GM23248 (cell line): ENCODE measurements around the gene HDGFL3. TPM values are rescaled to one million over a fixed set of nuclear protein-coding genes. Genes with fewer than 3 reads are reported as not detected.

Experiments used
- DNase-seq: peaks from one replicate; pipeline ENCODE4 v3.0.0-alpha.2; 2015
- H2AFZ ChIP-seq: fragments of 200-600 bp; sonication (generic); 2 replicates; pipeline ENCODE4 v1.6.1; 2016; ENCODE audit warnings: antibody characterized with exemption
- H3F3A ChIP-seq: fragments of 200-600 bp; sonication (generic); 2 replicates; pipeline ENCODE4 v1.6.1; 2016; ENCODE audit warnings: mild to moderate bottlenecking, antibody characterized with exemption, mixed run types; ENCODE audit not compliant: insufficient read depth
- H3K27ac ChIP-seq: fragments of 200-600 bp; sonication (generic); 2 replicates; pipeline ENCODE4 v1.5.1; 2016; ENCODE audit warnings: mild to moderate bottlenecking
- H3K27me3 ChIP-seq: fragments of 200-600 bp; sonication (generic); replicated peaks from 2 replicates; pipeline ENCODE4 v1.6.1; 2016; ENCODE audit warnings: mild to moderate bottlenecking; ENCODE audit not compliant: insufficient read depth
- H3K36me3 ChIP-seq: fragments of 200-600 bp; sonication (generic); 2 replicates; pipeline ENCODE4 v1.6.1; 2016; ENCODE audit warnings: low read depth, mild to moderate bottlenecking
- H3K4me1 ChIP-seq: fragments of 200-600 bp; sonication (generic); 2 replicates; pipeline ENCODE4 v1.6.1; 2016; ENCODE audit warnings: mild to moderate bottlenecking; ENCODE audit not compliant: insufficient read depth
- H3K4me2 ChIP-seq: fragments of 200-600 bp; sonication (generic); one replicate; pipeline ENCODE4 v1.6.1; 2016; ENCODE audit warnings: mild to moderate bottlenecking; ENCODE audit not compliant: unreplicated experiment
- H3K4me3 ChIP-seq: fragments of 200-600 bp; sonication (generic); 2 replicates; pipeline ENCODE4 v1.5.1; 2016; ENCODE audit warnings: mild to moderate bottlenecking
- H3K79me2 ChIP-seq: fragments of 200-600 bp; sonication (generic); 2 replicates; pipeline ENCODE4 v1.6.1; 2016; ENCODE audit warnings: mild to moderate bottlenecking; ENCODE audit not compliant: insufficient read depth
- H3K9ac ChIP-seq: fragments of 200-600 bp; sonication (generic); 2 replicates; pipeline ENCODE4 v1.6.1; 2016; ENCODE audit warnings: mild to moderate bottlenecking
- H3K9me2 ChIP-seq: fragments of 200-600 bp; sonication (generic); 2 replicates; pipeline ENCODE4 v1.6.1; 2016; ENCODE audit warnings: mixed run types, mild to moderate bottlenecking, moderate library complexity; ENCODE audit not compliant: insufficient read depth
- H3K9me3 ChIP-seq: fragments of 200-600 bp; sonication (generic); one replicate; pipeline ENCODE4 v1.6.1; 2017; ENCODE audit warnings: low read depth
- H4K20me1 ChIP-seq: fragments of 200-600 bp; sonication (generic); 2 replicates; pipeline ENCODE4 v1.6.0; 2016; ENCODE audit not compliant: insufficient read depth
- EZH2 ChIP-seq: fragments of 200-600 bp; sonication (generic); IDR thresholded peaks from 2 replicates; pipeline ENCODE4 v1.6.1; 2018; ENCODE audit warnings: antibody characterized with exemption, mild to moderate bottlenecking; ENCODE audit not compliant: insufficient read depth, poor library complexity, severe bottlenecking
- EZH2phosphoT487 ChIP-seq: fragments of 200-600 bp; sonication (generic); IDR thresholded peaks from 2 replicates; pipeline ENCODE4 v1.6.1; 2018; ENCODE audit warnings: antibody characterized with exemption, moderate library complexity, mild to moderate bottlenecking, low read depth; ENCODE audit not compliant: insufficient read depth
- WGBS, 2 experiments: methylation state at CpG; one replicate each; pipeline ENCODE4 v1.1.6; 2015 to 2017; ENCODE audit warnings: low lambda C conversion rate in 2 of 2, low coverage in 1 of 2; ENCODE audit errors: missing lambda C conversion rate in 2 of 2; 5-methylcytosine and 5-hydroxymethylcytosine counted together
- in situ Hi-C: fragments of 300-500 bp; cut with MboI; formaldehyde crosslinking; loops from 2 replicates; pipeline ENCODE4 v1.15.0; 2020
- polyA plus RNA-seq: library from polyadenylated mRNA; unstranded; fragments of >200 nt; fragmentation: Nextera tagmentation; extraction: Ambion mirVana; gene quantifications from 2 replicates; pipeline ENCODE4 v1.2.1, GENCODE V29; 2016
- total RNA-seq: library from RNA; depleted of rRNA; stranded (reverse); fragments of >200 nt; shearing (Covaris generic); gene quantifications from 2 replicates; pipeline ENCODE4 v1.2.3, GENCODE V29; 2014

HDGFL3 gene
- total and polyA plus RNA-seq, 2 experiments from 2014 or later: 16.2 to 25.0 TPM

- no peaks in the 10 kb centered on the region for H3K9me2 ChIP-seq
- no peak for TF ChIP-seq EZH2phosphoT487
- no peak for TF ChIP-seq EZH2
- DNase-seq: no peak
- 81 to 83% methylated on average over 4 of the region's 4 CpGs for WGBS, 2 experiments
- H3F3A ChIP-seq: no peaks in the 10 kb centered on the region
- no peak overlapping the region for H3K4me2 ChIP-seq
- H3K27me3 ChIP-seq: peaks cover 40% of the 10 kb centered on the region
- H3K4me3 ChIP-seq: no peak overlapping the region
- H4K20me1 ChIP-seq: no peaks in the 10 kb centered on the region
- no peak overlapping the region for H3K9ac ChIP-seq
- in situ Hi-C loops: no loop called here
- no peaks in the 10 kb centered on the region for H3K79me2 ChIP-seq
- H3K9me3 ChIP-seq: no peaks in the 10 kb centered on the region
- no peaks in the 10 kb centered on the region for H3K4me1 ChIP-seq
- H3K36me3 ChIP-seq: no peaks in the 10 kb centered on the region
- H2AFZ ChIP-seq: no peak overlapping the region
- H3K27ac ChIP-seq: no peak overlapping the region
Observed at GRCh38 chr15:83104141-83104540, 103.5 kb downstream of the HDGFL3 start.

DNA sequence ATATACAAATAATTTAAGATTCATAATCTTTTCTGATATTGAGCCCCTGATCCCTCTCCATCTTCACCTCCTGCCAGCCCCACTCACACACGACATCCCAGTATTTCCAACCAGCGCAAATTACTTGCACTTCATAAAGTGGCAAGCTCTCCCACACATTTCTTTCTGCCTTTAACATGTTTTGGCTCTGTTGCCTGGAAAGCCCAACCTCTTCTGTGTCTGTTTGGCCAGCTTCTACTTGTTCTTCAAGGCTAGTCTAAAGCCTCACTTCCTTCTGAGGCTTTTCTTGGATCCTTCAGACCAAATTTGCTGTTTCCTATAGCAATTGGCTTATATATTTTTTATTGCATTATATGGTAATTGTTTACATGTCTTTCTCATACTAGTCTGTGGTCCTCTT, 105.3 kb downstream of the HDGFL3 start:
- in situ Hi-C loops: no loop called here
- no peaks in the 10 kb centered on the region for H3K4me1 ChIP-seq
- H3K4me3 ChIP-seq: no peak overlapping the region
- no peak overlapping the region for H3K4me2 ChIP-seq
- no peak overlapping the region for H3K27ac ChIP-seq
- 25 to 29% methylated on average over 2 of the region's 2 CpGs for WGBS, 2 experiments
- H4K20me1 ChIP-seq: no peaks in the 10 kb centered on the region
- DNase-seq: no peak
- H3K9ac ChIP-seq: no peak overlapping the region
- H3K9me2 ChIP-seq: no peaks in the 10 kb centered on the region
- H2AFZ ChIP-seq: no peak overlapping the region
- H3K27me3 ChIP-seq: peaks cover 35% of the 10 kb centered on the region
- no peaks in the 10 kb centered on the region for H3K79me2 ChIP-seq
- no peaks in the 10 kb centered on the region for H3F3A ChIP-seq
- no peaks in the 10 kb centered on the region for H3K9me3 ChIP-seq
- TF ChIP-seq EZH2 (no peak), EZH2phosphoT487 (no peak)
- no peaks in the 10 kb centered on the region for H3K36me3 ChIP-seq

DNA sequence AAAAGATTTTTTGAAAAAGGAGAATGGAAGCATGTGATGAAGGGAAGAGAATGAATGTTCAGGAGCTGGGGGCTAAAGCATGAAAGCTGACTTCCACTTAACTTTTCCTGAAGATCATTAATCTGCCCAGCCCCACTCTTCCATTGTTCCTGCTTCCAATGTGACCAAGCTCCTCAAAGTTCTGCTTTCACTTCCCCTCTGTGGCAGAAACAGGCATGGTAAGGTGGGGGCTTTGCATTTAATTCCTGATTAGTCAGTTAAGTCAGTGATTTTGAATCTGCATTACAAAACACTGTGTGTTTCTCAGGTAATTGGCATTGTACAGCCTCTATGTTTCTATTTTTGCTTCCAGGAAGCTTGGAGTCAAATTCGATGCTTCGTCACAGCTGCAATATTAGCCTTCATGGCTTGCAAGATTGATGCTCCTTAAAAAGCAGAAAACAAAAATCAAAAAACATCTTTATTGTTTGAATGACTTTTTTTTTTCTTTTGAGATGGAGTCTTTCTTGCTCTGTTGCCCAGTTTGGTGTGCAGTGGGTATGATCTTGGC, 107.5 kb downstream of the HDGFL3 start:
- no peaks in the 10 kb centered on the region for H3K4me1 ChIP-seq
- H3K36me3 ChIP-seq: no peaks in the 10 kb centered on the region
- 2 to 9% methylated on average over 2 of the region's 2 CpGs for WGBS, 2 experiments
- no peak for DNase-seq
- no peak overlapping the region for H3K27ac ChIP-seq
- H3K9me2 ChIP-seq: no peaks in the 10 kb centered on the region
- H2AFZ ChIP-seq: no peak overlapping the region
- peaks cover 28% of the 10 kb centered on the region for H3K27me3 ChIP-seq
- in situ Hi-C loops: no loop called here
- TF ChIP-seq EZH2 (no peak), EZH2phosphoT487 (no peak)
- H4K20me1 ChIP-seq: no peaks in the 10 kb centered on the region
- no peaks in the 10 kb centered on the region for H3K9me3 ChIP-seq
- no peaks in the 10 kb centered on the region for H3F3A ChIP-seq
- H3K9ac ChIP-seq: no peak overlapping the region
- no peak overlapping the region for H3K4me3 ChIP-seq
- no peak overlapping the region for H3K4me2 ChIP-seq
- no peaks in the 10 kb centered on the region for H3K79me2 ChIP-seq

DNA sequence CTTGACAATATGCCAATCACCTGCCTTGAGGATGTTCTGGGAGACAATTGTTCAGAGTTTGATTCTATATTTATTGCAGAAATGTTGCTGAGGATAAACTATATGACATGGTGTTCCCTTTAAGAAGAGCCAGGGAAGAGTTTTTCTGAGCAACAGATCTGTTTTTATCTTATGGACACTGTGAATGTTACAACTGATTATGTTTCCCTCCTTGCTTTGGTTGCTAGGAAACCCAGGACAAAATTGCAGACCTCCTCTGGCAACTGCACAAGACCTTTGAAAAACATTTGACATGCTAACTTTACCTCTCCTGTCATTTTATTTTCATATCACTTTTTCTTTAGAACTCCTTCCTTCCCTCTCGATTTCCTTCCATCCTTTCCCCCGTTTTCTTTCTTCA, 108.3 kb downstream of the HDGFL3 start:
- in situ Hi-C loops: no loop called here
- no peak for DNase-seq
- H4K20me1 ChIP-seq: no peaks in the 10 kb centered on the region
- no peak overlapping the region for H3K9ac ChIP-seq
- H3K9me2 ChIP-seq: no peaks in the 10 kb centered on the region
- no peaks in the 10 kb centered on the region for H3F3A ChIP-seq
- H3K36me3 ChIP-seq: no peaks in the 10 kb centered on the region
- 41 to 52% methylated on average over 2 of the region's 2 CpGs for WGBS, 2 experiments
- no peak overlapping the region for H3K4me3 ChIP-seq
- no peak overlapping the region for H2AFZ ChIP-seq
- H3K9me3 ChIP-seq: no peaks in the 10 kb centered on the region
- no peaks in the 10 kb centered on the region for H3K79me2 ChIP-seq
- no peaks in the 10 kb centered on the region for H3K4me1 ChIP-seq
- no peak overlapping the region for H3K27ac ChIP-seq
- H3K27me3 ChIP-seq: peaks cover 28% of the 10 kb centered on the region
- TF ChIP-seq EZH2phosphoT487 (no peak), EZH2 (no peak)
- no peak overlapping the region for H3K4me2 ChIP-seq

GRCh38 chr15:83098079-83098478, 109.5 kb downstream of the HDGFL3 start:
- no peak overlapping the region for H3K4me2 ChIP-seq
- H3K79me2 ChIP-seq: no peaks in the 10 kb centered on the region
- H3K9me3 ChIP-seq: no peaks in the 10 kb centered on the region
- no peaks in the 10 kb centered on the region for H3K36me3 ChIP-seq
- in situ Hi-C loops: no loop called here
- H3K9me2 ChIP-seq: no peaks in the 10 kb centered on the region
- no peak for DNase-seq
- no peaks in the 10 kb centered on the region for H3F3A ChIP-seq
- no peak overlapping the region for H3K9ac ChIP-seq
- no peak overlapping the region for H2AFZ ChIP-seq
- H3K4me1 ChIP-seq: no peaks in the 10 kb centered on the region
- no peak overlapping the region for H3K27ac ChIP-seq
- TF ChIP-seq EZH2phosphoT487 (no peak), EZH2 (no peak)
- no peaks in the 10 kb centered on the region for H4K20me1 ChIP-seq
- H3K4me3 ChIP-seq: no peak overlapping the region
- peaks cover 28% of the 10 kb centered on the region for H3K27me3 ChIP-seq
